ENCODE measurements around the gene THADA.

Gene THADA

DNA sequence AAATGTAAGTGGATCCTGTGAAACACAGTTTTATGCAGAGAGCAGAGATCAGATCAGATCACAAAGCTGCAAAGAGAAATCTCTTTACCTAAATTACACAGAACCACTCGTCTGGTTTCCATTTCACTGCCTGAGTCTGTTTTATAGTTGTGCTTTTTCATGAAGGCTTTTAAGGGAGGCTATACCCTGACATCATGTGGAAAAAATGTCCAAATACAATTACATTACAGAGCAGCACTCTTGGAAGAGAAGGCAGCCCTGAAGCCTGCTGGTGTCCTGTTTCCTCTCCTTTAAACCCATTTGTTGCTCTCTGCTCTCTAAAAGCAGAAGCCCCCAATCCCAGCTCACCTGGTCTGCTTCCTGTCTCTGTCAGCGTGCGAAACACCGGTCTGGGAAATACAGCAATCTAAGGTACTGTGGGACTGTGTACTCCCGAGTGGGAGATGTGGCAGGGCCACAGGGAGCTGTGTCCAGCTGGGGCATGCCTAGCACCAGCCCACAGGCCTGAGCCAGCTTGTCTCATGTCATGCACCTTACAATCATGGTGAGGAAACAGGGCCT is 344.6 kb downstream of the THADA start:
- no peak overlapping the region for H3K4me3 ChIP-seq (ENCODE audit: low read depth, low read length)
- TF ChIP-seq, protein P1, sequence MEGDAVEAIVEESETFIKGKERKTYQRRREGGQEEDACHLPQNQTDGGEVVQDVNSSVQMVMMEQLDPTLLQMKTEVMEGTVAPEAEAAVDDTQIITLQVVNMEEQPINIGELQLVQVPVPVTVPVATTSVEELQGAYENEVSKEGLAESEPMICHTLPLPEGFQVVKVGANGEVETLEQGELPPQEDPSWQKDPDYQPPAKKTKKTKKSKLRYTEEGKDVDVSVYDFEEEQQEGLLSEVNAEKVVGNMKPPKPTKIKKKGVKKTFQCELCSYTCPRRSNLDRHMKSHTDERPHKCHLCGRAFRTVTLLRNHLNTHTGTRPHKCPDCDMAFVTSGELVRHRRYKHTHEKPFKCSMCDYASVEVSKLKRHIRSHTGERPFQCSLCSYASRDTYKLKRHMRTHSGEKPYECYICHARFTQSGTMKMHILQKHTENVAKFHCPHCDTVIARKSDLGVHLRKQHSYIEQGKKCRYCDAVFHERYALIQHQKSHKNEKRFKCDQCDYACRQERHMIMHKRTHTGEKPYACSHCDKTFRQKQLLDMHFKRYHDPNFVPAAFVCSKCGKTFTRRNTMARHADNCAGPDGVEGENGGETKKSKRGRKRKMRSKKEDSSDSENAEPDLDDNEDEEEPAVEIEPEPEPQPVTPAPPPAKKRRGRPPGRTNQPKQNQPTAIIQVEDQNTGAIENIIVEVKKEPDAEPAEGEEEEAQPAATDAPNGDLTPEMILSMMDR (IDR thresholded peaks at IDR 0.05; ENCODE audit: control insufficient read depth, extremely low read depth, insufficient read depth), result no peak
- no peak for DNase-seq (ENCODE audit: low read depth)

DNA sequence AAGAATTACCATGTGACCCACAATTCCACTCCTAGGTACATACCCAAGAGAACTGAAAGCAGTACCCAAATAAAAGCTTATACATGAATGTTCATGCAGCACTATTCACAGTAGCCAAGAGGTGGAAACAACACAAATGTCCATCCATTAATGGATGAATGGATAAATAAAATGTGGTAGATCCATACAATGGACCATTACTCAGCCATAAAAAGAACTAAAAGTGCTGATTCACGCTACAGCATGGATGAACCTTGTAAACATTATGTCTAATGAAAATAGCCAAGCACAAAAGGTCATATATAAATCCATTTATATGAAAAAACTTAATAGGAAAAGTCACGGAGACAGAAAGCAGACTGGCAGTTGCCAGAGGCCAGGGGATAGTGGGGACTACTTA is 345.8 kb downstream of the THADA start:
- DNase-seq (ENCODE audit: low read depth), result no peak
- H3K4me3 ChIP-seq (ENCODE audit: low read depth, low read length), result no peak overlapping the region
- TF ChIP-seq, protein P1 (IDR thresholded peaks at IDR 0.05; ENCODE audit: control insufficient read depth, extremely low read depth, insufficient read depth), result no peak

DNA sequence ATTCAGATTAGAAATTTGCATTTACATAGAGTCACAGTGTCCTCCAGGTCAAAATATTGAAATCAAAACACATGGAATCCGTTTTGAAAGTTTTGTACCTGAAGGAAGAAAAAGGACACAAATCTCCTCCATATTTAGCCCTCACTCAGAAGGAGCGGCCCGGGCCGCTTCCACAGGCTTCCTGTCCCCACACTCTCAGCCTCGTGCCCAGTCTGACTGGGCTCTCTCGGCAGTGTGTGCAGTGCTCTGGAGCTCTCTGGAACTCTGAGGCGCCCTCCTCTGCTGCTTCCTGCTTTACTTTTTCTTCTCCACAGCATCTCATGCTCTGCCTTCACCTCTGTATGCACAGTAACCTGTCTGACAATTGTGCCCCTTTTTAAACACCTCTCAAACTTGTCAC is 347.2 kb downstream of the THADA start:
- DNase-seq (ENCODE audit: low read depth), result no peak
- TF ChIP-seq, protein P1 (IDR thresholded peaks at IDR 0.05; ENCODE audit: control insufficient read depth, extremely low read depth, insufficient read depth), result no peak
- H3K4me3 ChIP-seq (ENCODE audit: low read depth, low read length), result no peak overlapping the region

DNA sequence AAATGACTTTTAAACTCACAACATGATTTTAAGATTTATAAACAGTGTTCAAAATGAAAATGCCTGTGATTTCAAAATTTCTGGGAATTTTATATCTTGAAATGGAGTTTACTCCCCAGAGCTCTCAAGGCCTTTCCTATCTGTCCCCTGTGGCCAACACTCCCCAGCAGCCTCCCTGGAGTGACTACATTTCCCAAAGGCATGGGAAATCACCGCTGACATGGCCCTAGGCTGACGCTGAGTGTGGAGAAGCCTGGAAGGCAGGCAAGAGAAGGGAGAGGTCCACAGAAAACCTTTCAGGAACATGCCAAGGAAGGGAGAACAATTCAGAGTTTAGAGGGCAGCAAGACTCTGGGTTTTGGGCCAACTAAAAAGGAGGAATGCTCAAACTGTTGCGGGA is 349.2 kb downstream of the THADA start:
- DNase-seq (ENCODE audit: low read depth), result no peak
- TF ChIP-seq, protein P1 (IDR thresholded peaks at IDR 0.05; ENCODE audit: control insufficient read depth, extremely low read depth, insufficient read depth), result no peak
- no peak overlapping the region for H3K4me3 ChIP-seq (ENCODE audit: low read depth, low read length)

DNA sequence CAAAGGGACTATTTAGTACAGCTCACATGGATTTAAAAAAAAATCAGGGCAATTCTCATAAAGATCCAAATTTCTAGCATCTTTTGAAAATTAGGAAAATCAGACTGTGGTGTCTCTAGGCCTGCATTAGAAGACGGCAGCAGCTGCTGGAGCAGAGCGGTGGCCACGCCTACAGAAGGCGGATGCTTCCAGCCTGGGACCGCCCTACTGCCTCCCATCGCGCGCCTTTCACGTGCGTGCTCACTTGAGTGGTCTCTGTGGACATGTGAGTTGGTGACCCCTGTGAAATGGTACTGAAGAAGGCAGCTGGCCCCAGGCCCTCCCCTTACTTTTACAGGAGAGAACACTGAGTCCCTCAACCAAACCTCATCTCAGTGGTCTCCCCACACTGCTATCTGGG is 354.3 kb downstream of the THADA start:
- TF ChIP-seq, protein P1 (IDR thresholded peaks at IDR 0.05; ENCODE audit: control insufficient read depth, extremely low read depth, insufficient read depth), result no peak
- no peak for DNase-seq (ENCODE audit: low read depth)
- no peak overlapping the region for H3K4me3 ChIP-seq (ENCODE audit: low read depth, low read length)

DNA sequence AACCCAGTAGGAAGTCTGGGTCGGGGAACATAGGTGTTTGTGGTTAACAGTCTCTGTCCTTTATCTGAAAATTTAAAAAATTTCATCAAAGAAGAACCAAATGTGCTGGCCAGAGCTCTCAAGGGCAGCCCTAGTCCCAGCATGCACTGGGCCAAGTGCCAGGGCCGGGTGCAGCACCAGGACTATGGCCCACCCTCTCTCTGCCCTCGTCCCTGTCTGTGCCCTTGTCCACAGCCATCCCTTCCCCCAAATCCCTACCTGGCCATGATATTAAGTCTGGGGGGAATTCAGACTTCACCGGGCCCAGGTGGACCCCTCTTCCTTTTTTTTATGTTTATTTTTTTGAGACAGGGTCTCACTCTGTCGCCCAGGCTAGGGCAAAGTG is 355.1 kb downstream of the THADA start:
- no peak overlapping the region for H3K4me3 ChIP-seq (ENCODE audit: low read depth, low read length)
- DNase-seq (ENCODE audit: low read depth), result no peak
- TF ChIP-seq, protein P1 (IDR thresholded peaks at IDR 0.05; ENCODE audit: control insufficient read depth, extremely low read depth, insufficient read depth), result no peak

All from LNCaP clone FGC (cell line).